HG03565 (cell line): Measurements from ENCODE around the gene CCDC18.
"Not testable (repeated sequence)": the region's sequence is repeated elsewhere in the genome, so short reads cannot be mapped to it uniquely, and the experiment has no call there.

Experiments
- ATAC-seq: cut with Tn5 transposase; IDR thresholded peaks from one replicate; pipeline ENCODE4 v1.9.1; 2021; ENCODE audit warnings: mild to moderate bottlenecking, moderate library complexity; ENCODE audit not compliant: unreplicated experiment

CCDC18 gene, protein sequence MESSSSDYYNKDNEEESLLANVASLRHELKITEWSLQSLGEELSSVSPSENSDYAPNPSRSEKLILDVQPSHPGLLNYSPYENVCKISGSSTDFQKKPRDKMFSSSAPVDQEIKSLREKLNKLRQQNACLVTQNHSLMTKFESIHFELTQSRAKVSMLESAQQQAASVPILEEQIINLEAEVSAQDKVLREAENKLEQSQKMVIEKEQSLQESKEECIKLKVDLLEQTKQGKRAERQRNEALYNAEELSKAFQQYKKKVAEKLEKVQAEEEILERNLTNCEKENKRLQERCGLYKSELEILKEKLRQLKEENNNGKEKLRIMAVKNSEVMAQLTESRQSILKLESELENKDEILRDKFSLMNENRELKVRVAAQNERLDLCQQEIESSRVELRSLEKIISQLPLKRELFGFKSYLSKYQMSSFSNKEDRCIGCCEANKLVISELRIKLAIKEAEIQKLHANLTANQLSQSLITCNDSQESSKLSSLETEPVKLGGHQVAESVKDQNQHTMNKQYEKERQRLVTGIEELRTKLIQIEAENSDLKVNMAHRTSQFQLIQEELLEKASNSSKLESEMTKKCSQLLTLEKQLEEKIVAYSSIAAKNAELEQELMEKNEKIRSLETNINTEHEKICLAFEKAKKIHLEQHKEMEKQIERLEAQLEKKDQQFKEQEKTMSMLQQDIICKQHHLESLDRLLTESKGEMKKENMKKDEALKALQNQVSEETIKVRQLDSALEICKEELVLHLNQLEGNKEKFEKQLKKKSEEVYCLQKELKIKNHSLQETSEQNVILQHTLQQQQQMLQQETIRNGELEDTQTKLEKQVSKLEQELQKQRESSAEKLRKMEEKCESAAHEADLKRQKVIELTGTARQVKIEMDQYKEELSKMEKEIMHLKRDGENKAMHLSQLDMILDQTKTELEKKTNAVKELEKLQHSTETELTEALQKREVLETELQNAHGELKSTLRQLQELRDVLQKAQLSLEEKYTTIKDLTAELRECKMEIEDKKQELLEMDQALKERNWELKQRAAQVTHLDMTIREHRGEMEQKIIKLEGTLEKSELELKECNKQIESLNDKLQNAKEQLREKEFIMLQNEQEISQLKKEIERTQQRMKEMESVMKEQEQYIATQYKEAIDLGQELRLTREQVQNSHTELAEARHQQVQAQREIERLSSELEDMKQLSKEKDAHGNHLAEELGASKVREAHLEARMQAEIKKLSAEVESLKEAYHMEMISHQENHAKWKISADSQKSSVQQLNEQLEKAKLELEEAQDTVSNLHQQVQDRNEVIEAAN (N-terminal part only)

DNA sequence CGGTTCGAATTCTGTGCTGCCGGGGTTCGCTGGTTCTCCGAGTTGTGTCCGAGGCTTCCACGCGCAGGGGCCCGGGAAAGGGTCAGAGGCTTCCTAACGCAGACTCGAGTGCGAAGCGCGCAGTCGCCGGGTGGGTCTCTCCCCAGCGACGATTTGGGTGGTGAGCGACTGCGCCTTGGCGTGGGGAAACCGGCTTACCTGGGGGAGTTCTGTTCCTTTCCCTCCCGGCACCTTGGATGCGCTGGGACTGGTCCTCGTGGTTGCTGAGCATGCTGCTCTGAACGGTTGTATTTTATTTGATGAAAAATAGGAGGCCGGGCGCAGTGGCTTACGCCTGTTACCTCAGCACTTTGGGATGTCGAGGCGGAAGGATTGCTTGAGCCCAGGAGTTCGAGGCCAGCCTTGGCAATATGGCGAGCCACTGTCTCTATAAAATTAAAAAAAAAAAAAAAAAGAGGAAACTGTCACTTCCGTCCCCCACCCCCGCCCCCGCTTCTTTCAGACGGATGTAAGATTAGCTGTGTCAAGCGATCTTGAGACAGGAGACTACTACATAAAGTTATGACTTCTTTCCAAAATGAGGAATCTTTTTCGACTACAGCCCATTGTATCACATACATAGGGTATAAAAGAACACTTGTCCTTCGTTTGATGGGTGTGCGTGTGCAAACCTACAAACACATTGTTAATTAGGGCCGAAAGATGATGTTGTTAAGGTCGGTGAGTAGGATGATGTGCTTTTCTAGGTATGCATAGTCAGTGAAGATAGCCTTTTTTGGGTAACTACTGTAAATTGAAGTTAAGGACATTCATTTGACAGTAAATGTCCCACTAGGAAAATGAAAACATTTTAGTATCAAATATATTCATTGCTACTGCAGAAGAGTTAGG lies at the start of gene CCDC18:
TSS of gene CCDC18 (plus strand) at position 2 of the 891 bp plus-strand sequence. CDS start 2,638 bp downstream, outside the sequence.
- ATAC-seq = no peak

DNA sequence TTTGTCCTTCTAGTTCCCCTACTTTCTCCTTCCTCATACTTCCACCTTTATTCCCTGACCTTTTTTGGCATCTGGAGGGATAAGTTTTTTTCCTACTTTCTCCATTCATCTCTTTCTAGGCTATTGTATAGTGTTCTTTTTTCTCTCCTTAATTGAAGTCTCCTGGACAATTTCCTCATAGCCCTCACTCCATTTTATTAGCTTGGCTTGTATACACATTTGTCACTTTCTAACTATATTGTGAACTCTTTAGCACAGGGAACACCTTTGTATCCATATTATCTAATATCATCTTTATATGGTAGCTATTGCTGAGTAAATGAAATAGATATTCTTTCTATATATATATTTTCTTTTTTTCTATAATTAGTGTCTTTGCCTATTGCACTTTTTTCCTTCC lies 47.9 kb upstream of the CCDC18 start:
- no peak for ATAC-seq

DNA sequence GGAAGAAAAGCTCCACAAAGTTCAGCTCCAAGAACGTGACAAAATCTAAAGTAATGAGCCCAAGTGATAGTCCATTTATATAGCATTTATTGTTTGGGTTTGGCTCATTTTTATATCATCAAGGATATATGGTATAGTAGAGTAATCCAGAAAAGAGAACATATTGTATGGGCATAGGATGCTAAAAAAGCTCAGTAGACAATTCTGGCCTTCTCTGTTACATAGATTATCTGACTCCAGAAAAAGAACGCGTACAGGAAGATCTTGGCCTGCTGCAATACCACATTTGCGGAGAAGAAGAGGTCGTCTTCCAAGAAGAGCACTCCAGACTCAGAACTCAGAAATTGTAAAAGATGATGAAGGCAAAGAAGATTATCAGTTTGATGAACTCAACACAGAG lies 44.1 kb upstream of the CCDC18 start:
- ATAC-seq = no peak

DNA sequence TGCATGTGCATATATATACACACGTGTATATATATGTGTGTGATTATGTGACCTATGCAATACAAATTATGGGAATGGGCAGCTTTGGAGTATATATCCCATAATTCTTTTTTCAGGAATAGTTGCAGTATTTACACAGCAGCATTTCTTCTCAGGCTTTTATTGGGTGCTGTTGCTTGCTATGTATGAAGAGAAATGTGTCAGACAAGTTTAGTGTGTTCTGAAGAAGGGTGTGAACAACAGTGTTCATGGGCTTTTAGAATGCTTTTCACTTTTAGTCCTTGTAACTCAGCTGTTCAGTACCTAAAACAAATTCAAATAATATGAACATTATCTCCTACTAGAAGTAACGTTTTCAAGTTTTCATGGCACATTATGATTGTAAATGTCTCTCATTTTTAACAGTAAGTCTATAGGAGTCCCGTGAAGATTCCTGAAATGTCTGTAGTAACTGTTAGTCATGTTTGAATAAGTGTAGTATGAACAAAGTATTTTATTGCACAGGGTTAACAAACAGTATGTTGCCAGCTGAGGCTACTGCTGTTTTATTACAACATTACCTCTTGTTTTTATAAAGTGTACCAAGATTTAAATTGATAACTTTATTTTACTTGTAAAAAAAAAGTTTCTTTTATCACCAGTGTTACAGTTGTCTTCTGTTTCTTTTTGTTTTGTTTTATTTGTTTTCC lies 42.8 kb upstream of the CCDC18 start:
- ATAC-seq = no peak

DNA sequence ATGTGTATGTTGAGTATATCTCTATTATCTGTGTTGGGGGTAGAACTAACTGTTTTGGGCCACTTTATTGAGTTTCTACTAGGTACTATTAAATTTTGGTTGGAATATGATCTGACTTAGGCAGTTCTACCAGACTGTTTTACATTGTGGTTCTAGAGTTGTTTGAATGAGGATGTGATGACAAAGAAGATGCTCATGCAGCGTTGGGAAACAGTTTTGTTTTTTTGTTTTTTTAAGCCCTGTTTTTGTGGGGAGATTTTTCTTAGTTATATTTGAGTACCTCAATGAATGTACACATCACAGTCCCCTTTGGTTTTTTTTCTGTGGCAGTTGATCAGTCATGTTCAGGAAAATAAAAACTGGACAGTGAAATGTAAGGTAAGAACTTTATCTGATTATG lies 40.4 kb upstream of the CCDC18 start:
- ATAC-seq = no peak

DNA sequence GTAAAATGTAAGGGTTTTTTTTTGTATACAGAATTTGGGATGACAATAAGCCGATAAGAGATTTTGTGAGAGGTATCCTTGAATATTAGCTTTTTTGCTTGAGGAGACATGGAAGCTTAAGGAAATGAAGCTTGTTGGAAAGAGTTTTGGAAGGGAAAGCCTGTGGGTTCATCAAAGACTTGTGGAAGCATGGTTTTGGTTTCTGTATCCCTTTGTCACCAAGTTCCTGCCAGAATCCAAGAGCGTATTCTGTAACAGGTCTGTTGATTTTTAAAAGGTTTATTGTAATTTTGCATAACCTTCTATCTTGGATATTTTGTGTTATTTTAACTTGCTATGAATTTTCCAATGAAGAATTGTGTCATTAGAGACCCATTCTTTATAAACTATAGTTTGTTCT lies 38.4 kb upstream of the CCDC18 start:
- no peak for ATAC-seq

DNA sequence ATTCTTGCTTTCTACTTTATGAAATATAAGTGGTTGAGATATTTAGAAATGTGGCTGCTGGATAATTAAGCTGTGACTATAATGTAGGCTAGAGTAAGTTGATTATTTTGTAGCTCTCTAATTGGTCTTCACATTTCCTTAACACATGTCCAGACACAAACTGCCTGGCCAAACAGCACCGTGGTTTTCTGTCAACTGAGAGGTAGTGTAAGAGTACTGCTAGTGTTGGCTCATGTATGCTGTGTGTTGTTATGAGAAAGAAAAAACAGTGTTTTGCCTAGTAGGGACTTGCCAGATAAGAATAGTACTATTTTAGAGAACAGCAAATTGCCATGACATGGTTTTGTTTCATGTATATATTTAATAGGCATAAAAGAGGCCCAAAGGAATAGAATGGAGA lies 37.4 kb upstream of the CCDC18 start:
- no peak for ATAC-seq

DNA sequence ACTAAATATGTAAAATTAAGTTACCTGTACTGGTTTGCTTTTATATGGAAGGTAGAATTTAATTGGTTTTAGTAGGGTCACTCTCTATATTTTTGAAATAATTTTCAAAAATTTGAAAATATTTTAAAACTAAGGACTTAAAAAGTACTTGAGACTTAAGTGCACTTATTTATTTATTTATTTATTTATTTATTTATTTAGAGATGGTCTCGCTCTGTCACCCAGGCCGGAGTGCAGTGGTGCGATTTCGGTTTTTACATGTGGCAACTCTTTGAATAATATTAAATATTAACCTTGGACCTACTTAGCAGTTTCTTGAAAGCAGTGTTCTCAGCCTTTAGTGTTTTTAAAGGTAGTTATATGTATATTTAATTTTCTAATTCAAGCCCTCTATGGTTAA lies 36.8 kb upstream of the CCDC18 start:
- ATAC-seq = no peak

DNA sequence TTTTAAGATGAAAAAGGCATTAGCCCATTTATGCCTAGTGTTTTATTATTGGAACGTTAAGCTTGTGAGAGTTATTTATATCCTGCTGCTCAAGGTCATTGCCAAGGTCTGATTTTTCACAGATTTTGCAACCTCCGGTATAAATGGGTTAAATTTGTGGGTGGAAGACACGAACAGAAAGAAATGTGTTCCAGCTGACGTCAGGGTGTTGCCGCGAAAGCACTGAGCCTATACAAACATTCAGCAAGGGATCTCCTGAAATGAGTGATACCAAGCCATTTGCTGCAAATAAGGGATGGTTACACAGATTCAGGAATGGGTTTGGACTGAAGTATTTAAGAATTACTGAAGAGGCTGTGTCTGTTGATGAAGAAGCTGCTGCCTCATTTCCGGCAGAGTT lies 32.5 kb upstream of the CCDC18 start:
- ATAC-seq = no peak

DNA sequence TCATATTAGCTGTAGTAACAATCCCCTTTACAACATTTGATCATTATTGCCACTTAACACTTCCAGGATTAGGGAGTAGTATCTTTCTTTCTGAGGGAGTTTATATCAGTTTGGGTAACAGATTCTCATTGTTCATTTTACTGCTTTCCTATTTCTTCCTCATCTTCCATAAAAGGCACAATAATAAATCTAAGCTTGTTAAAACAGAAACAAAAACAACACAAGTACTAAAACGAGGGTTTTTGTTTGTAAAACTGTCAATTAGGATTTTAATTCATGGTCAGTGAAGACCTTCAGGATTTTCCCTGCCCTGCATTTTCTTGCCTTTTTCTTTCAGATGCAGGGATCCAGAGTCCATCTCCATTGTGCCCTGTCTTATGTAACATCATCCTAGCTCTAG lies 29.8 kb upstream of the CCDC18 start:
- ATAC-seq = no peak

DNA sequence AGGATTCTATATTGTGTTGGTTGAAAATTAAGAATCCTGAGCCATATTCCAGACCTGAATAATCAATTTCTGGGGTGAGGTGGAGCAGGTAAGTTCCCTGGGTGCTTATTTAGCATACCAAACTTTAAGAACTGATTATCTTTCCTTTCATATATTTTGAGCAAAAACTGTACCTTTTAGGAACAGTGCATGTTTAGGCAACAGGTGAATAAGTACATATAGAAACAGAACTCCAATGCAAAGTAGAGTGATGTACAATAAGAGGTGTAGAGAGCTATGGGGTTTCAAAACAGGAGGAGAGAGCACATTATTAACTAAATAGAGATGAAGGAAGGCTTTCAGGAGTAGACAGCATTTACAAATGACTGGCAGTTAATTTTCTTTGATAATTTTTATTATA lies 29.1 kb upstream of the CCDC18 start:
- ATAC-seq = no peak

DNA sequence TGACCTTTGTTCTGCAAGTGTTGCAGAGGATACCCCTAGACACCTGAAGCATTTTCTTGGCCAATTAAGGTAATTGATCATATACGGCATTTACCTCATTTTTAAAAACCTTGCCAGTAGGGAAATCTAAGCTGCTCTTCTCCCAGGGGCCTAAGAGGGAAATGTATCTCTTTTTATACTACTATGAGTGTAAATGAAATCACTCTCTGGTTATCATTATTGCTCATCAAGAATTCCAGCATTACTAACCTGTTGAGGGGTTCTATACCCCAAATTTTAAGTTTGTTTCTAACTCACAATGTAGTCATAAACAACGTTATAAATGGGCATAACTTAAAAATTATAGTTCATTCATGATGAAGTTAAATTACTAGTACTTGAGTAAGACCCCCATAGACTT lies 27.7 kb upstream of the CCDC18 start:
- no peak for ATAC-seq

DNA sequence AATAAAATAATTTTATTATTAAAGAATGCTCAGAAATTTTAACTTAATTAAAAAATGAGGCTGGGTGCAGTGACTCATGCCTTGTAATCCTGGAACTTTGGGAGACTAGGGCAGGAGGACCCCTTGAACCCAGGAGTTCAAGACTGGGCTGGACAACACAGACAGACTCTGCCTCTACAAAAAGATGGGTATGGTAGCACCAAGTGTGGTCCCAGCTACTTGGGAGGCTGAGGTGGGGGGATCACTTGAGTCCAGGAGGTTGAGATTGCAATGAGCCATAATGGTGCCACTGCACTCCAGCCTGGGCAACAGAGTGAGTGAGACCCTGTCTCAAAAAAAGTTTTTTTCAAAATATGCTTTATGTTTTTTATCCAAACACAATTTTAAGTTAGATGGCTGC lies 25.6 kb upstream of the CCDC18 start:
- ATAC-seq = no peak

DNA sequence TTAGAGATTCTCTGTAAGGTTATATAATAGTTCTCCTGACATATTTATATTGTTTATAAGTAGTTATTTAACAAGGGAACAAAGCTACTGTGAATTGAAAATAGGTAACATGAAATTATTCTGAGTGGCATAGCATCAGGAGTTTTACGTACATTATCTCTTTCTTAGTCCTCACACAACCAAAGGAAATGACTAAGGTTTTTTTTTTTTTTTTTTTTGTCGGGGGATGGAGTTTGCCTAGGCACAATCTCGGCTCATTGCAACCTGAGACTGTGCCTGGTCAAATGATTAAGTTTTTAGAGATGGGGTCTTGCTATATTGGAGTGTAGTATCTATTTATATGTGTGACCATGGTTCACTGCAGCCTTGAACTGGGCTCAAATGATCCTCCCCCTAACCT lies 25.2 kb upstream of the CCDC18 start:
- ATAC-seq = no peak

DNA sequence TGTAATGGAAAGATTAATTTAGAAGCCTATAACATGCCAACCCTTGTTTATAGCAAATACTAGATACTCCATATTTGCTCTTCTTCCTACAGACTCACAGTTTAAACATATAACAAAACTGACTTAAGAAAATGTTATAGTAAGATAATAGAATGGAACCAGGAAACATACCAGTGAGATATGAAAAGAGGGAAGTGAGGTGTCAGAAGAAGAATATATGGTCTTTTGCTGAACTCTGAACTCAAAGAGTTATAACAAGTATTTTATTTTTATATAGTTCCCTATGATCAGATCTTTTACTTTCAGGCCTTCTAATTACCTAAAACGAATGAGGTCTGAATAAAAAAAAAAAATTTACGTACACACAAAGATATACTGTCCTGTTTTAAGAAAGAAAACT lies 21.2 kb upstream of the CCDC18 start:
- no peak for ATAC-seq

DNA sequence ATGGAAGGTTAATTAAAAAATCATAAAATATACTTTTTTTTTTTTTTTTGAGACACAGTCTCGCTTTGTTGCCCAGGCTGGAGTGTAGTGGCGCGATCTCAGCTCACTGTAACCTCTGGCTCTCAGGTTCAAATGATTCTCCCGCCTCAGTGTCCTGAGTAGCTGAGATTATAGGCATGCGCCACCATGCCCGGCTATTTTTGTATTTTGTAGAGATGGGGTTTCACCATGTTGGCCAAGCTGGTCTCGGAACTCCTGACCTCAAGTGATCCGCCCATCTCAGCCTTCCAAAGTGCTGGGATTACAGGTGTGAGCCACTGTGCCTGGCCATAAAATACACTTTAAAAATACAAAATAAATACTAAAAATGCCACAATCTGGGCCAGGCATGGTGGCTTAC lies 17.2 kb upstream of the CCDC18 start:
- ATAC-seq = not testable (repeated sequence)

DNA sequence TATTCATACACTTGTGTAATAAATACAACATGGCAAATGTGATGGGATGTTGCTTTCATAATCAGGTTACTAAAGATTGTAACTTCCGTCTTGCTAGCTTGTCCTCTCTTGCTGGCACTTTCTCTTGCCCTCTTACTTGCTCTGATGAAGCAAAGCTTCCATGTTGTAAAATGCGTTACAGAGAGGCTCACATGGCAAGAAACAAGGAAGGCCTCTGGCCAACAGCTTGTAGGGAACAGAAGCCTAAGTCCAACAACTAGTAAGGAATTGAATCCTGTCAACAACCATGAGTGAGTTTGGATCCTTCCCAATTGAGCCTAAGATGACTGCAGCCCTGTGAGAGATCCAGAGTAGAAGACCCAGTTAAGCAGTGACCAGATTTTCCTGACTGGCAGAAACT lies 15.7 kb upstream of the CCDC18 start:
- no peak for ATAC-seq

DNA sequence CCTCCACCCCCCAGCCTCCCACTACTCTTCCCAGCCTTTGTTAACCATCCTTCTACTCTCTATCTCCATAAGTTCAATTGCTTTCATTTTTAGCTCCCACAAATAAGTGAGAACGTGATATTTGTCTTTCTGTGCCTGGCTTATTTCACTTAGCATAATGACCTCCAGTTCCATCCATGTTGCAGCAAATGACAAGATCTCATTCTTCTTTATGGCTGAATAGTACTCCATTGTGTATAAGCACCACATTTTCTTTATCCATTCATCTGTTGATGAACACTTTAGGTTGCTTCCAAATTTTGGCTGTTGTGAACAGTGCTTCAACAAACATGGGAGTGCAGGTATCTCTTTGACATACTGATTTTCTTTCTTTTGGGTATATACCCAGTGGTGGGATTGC lies 14.6 kb upstream of the CCDC18 start:
- ATAC-seq = not testable (repeated sequence)

DNA sequence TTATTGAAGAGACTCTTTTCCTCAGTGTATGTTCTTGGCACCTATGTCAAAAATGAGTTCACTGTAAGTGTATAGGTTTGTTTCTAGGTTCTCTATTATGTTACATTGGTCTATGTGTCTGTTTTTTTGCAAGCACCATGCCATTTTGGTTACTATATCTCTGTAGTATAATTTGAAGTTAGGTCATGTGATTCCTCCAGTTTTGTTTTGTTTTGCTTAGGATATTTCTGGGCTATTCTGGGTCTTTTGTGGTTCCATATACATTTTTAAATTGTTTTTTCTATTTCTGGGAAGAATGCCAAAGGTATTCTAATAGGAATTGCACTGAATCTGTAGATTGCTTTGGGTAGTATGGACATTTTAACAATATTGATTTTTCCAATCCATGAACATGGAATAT lies 13.5 kb upstream of the CCDC18 start:
- no peak for ATAC-seq
